ENCODE data around the gene PPP4R2. TPM values are rescaled to one million over a fixed set of nuclear protein-coding genes. Genes with fewer than 3 reads are reported as not detected.

Gene PPP4R2
- total RNA-seq, 3 donors from 2014 or later (not counting 1 experiment from before 2014, with no cell fraction given), result 50.4 to 72.8 (median 60.1) TPM

GRCh38 chr3:73026111-73026759 is 29.6 kb downstream of the PPP4R2 start:
- no peaks in the 10 kb centered on the region for H3K27me3 Mint-ChIP-seq (ENCODE audit: low read depth in 2 of 2)
- H3K9me3 ChIP-seq (ENCODE audit: control insufficient read depth, insufficient read depth, low read length), result no peaks in the 10 kb centered on the region
- no peak overlapping the region for H3K4me3 Mint-ChIP-seq
- peaks cover 37 to 61% of the 10 kb centered on the region in 2 donors for H3K4me1 Mint-ChIP-seq
- no peak for TF ChIP-seq CTCF (IDR thresholded peaks at IDR 0.05)
- intact Hi-C loops (cut with micrococcal nuclease), result no loop called here
- no peak for ATAC-seq
- DNase-seq, result no peak
- no peak overlapping the region for H3K4me3 ChIP-seq (ENCODE audit: low read length)
- peaks cover 19% of the 10 kb centered on the region for H3K4me1 ChIP-seq (ENCODE audit: control insufficient read depth, insufficient read depth, low read length)
- H3K36me3 ChIP-seq (ENCODE audit: control insufficient read depth, insufficient read depth, low read length), result no peaks in the 10 kb centered on the region
- H3K27ac ChIP-seq (ENCODE audit: low read length), result no peak overlapping the region
- H3K27me3 ChIP-seq (ENCODE audit: control insufficient read depth, insufficient read depth, low read length), result no peaks in the 10 kb centered on the region
- H3K27ac Mint-ChIP-seq, result peak overlapping the region in 1 of 2 donors; percentile 1
- no peaks in the 10 kb centered on the region for H3K9me3 Mint-ChIP-seq
- H3K36me3 Mint-ChIP-seq, result no peaks in the 10 kb centered on the region
- WGBS (ENCODE audit: insufficient coverage), result 97% methylated on average over 5 of the region's 6 CpGs

GRCh38 chr3:73026760-73027113 is 30.1 kb downstream of the PPP4R2 start:
- no CpG with 5 or more reads among the region's 2 CpGs for WGBS (ENCODE audit: insufficient coverage)
- Histone ChIP-seq H3K27ac (ENCODE audit: low read length) (no peak overlapping the region), H3K9me3 (ENCODE audit: control insufficient read depth, insufficient read depth, low read length) (no peaks in the 10 kb centered on the region), H3K4me1 (ENCODE audit: control insufficient read depth, insufficient read depth, low read length) (peaks cover 19% of the 10 kb centered on the region), H3K27me3 (ENCODE audit: control insufficient read depth, insufficient read depth, low read length) (no peaks in the 10 kb centered on the region), H3K4me3 (ENCODE audit: low read length) (no peak overlapping the region), H3K36me3 (ENCODE audit: control insufficient read depth, insufficient read depth, low read length) (no peaks in the 10 kb centered on the region)
- intact Hi-C loops (cut with micrococcal nuclease), result no loop called here
- DNase-seq (no peak), ATAC-seq (no peak)
- peaks cover 37 to 59% of the 10 kb centered on the region in 2 donors for H3K4me1 Mint-ChIP-seq
- H3K9me3 Mint-ChIP-seq, result no peaks in the 10 kb centered on the region
- no peak overlapping the region for H3K27ac Mint-ChIP-seq
- no peak overlapping the region for H3K4me3 Mint-ChIP-seq
- TF ChIP-seq CTCF (IDR thresholded peaks at IDR 0.05), result no peak
- no peaks in the 10 kb centered on the region for H3K27me3 Mint-ChIP-seq (ENCODE audit: low read depth in 2 of 2)
- no peaks in the 10 kb centered on the region for H3K36me3 Mint-ChIP-seq

GRCh38 chr3:73028803-73029202 is 32.2 kb downstream of the PPP4R2 start:
- H3K4me3 Mint-ChIP-seq, result peak overlapping the region; percentile 11
- peak; percentile 12 to 22 (median 16) for ATAC-seq

More at GRCh38 chr3:73028803-73029202, 32.2 kb downstream of the PPP4R2 start:
- Histone ChIP-seq H3K27ac (ENCODE audit: low read length) (no peak overlapping the region), H3K36me3 (ENCODE audit: control insufficient read depth, insufficient read depth, low read length) (no peaks in the 10 kb centered on the region), H3K27me3 (ENCODE audit: control insufficient read depth, insufficient read depth, low read length) (no peaks in the 10 kb centered on the region), H3K9me3 (ENCODE audit: control insufficient read depth, insufficient read depth, low read length) (no peaks in the 10 kb centered on the region), H3K4me3 (ENCODE audit: low read length) (no peak overlapping the region), H3K4me1 (ENCODE audit: control insufficient read depth, insufficient read depth, low read length) (peaks cover 19% of the 10 kb centered on the region)
- Mint-ChIP-seq H3K9me3 (no peaks in the 10 kb centered on the region), H3K27ac (peak overlapping the region; percentile 44 to 60), H3K4me1 (peaks cover 45 to 68% of the 10 kb centered on the region in 2 donors), H3K27me3 (ENCODE audit: low read depth in 2 of 2) (no peaks in the 10 kb centered on the region), H3K36me3 (no peaks in the 10 kb centered on the region)
- no peak for TF ChIP-seq CTCF (IDR thresholded peaks at IDR 0.05)
- intact Hi-C loops (cut with micrococcal nuclease), result no loop called here
- WGBS (ENCODE audit: insufficient coverage), result 69% methylated on average over 4 of the region's 4 CpGs
- no peak for DNase-seq

All from natural killer cell (primary cell).